H9 (cell line): ENCODE results near the gene FBXO11. TPM values are rescaled to one million over a fixed set of nuclear protein-coding genes. Genes with fewer than 3 reads are reported as not detected.

Experiments
- DNase-seq: peaks from one replicate; pipeline ENCODE4 v3.0.0-alpha.2; 2017
- H2AFZ ChIP-seq: one replicate; pipeline ENCODE4 v1.6.1; 2013; ENCODE audit warnings: mild to moderate bottlenecking, low read length, control low read depth, moderate library complexity
- H2AK5ac ChIP-seq: 2 replicates; pipeline ENCODE4 v1.6.1; 2013; ENCODE audit warnings: low read length, control low read depth, mixed read lengths; ENCODE audit not compliant: insufficient read length
- H2BK120ac ChIP-seq: one replicate; pipeline ENCODE4 v1.6.1; 2013; ENCODE audit warnings: low read depth, mild to moderate bottlenecking, low read length, control low read depth, inconsistent platforms; ENCODE audit not compliant: poor library complexity, severe bottlenecking
- H2BK12ac ChIP-seq: 2 replicates; pipeline ENCODE4 v1.6.1; 2013; ENCODE audit warnings: low read length, control low read depth, mixed read lengths, low read depth; ENCODE audit not compliant: insufficient read length
- H2BK15ac ChIP-seq: 2 replicates; pipeline ENCODE4 v1.6.1; 2013; ENCODE audit warnings: low read depth, low read length, control low read depth
- H2BK20ac ChIP-seq: one replicate; pipeline ENCODE4 v1.6.1; 2013; ENCODE audit warnings: low read depth, mild to moderate bottlenecking, low read length, control low read depth, inconsistent platforms; ENCODE audit not compliant: poor library complexity, severe bottlenecking
- H2BK5ac ChIP-seq: 2 replicates; pipeline ENCODE4 v1.6.1; 2013; ENCODE audit warnings: low read length, control low read depth, mixed read lengths; ENCODE audit not compliant: insufficient read length
- H3K14ac ChIP-seq: 2 replicates; pipeline ENCODE4 v1.6.1; 2013; ENCODE audit warnings: low read length, control low read depth; ENCODE audit not compliant: insufficient read depth
- H3K18ac ChIP-seq: 2 replicates; pipeline ENCODE4 v1.6.1; 2013; ENCODE audit warnings: low read depth, mild to moderate bottlenecking, mixed read lengths, low read length, control low read depth; ENCODE audit not compliant: insufficient read length
- H3K23ac ChIP-seq: 2 replicates; pipeline ENCODE4 v1.6.1; 2013; ENCODE audit warnings: low read length, control low read depth, mixed read lengths, low read depth; ENCODE audit not compliant: insufficient read length
- H3K23me2 ChIP-seq: 2 replicates; pipeline ENCODE4 v1.6.1; 2013; ENCODE audit warnings: low read depth, mild to moderate bottlenecking, mixed read lengths, low read length, control low read depth; ENCODE audit not compliant: insufficient read length, poor library complexity, severe bottlenecking
- H3K27ac ChIP-seq: 2 replicates; pipeline ENCODE4 v1.5.1; 2013; ENCODE audit warnings: low read length, control low read depth, mixed read lengths, low read depth; ENCODE audit not compliant: insufficient read length
- H3K27me3 ChIP-seq: 2 replicates; pipeline ENCODE4 v1.6.1; 2013; ENCODE audit warnings: low read length, control low read depth, inconsistent platforms; ENCODE audit not compliant: insufficient read depth
- H3K4ac ChIP-seq: 2 replicates; pipeline ENCODE4 v1.6.1; 2013; ENCODE audit warnings: low read depth, mild to moderate bottlenecking, control low read depth, inconsistent platforms, low read length, moderate library complexity
- H3K4me1 ChIP-seq: 2 replicates; pipeline ENCODE4 v1.6.1; 2013; ENCODE audit warnings: low read length, control low read depth, inconsistent platforms; ENCODE audit not compliant: insufficient read depth
- H3K4me2 ChIP-seq: 2 replicates; pipeline ENCODE4 v1.6.1; 2013; ENCODE audit warnings: low read length, control low read depth, mixed read lengths; ENCODE audit not compliant: insufficient read length, insufficient read depth
- H3K56ac ChIP-seq: 2 replicates; pipeline ENCODE4 v1.6.1; 2013; ENCODE audit warnings: low read depth, mild to moderate bottlenecking, mixed read lengths, low read length, control low read depth; ENCODE audit not compliant: insufficient read length
- H3K79me1 ChIP-seq: 2 replicates; pipeline ENCODE4 v1.6.1; 2013; ENCODE audit warnings: low read depth, mild to moderate bottlenecking, moderate library complexity, low read length, control low read depth, inconsistent platforms; ENCODE audit not compliant: insufficient read depth, poor library complexity, severe bottlenecking
- H3K79me2 ChIP-seq: 2 replicates; pipeline ENCODE4 v1.6.1; 2013; ENCODE audit warnings: low read length, control low read depth, inconsistent platforms; ENCODE audit not compliant: insufficient read depth
- H3K9ac ChIP-seq: 2 replicates; pipeline ENCODE4 v1.6.1; 2013; ENCODE audit warnings: low read length, control low read depth, mixed read lengths; ENCODE audit not compliant: insufficient read length; ENCODE audit errors: extremely low read depth
- H3K9me3 ChIP-seq: one replicate; pipeline ENCODE4 v1.6.1; 2013; ENCODE audit warnings: low read depth, low read length, inconsistent platforms; ENCODE audit not compliant: control insufficient read depth
- H3T11ph ChIP-seq: one replicate; pipeline ENCODE4 v1.6.1; 2013; ENCODE audit warnings: mild to moderate bottlenecking, low read length, control low read depth, inconsistent platforms
- H4K20me1 ChIP-seq: one replicate; pipeline ENCODE4 v1.6.1; 2013; ENCODE audit not compliant: control insufficient read depth, insufficient read length, insufficient read depth
- H4K5ac ChIP-seq: 2 replicates; pipeline ENCODE4 v1.6.1; 2013; ENCODE audit warnings: low read depth, mild to moderate bottlenecking, mixed read lengths, low read length, control low read depth; ENCODE audit not compliant: insufficient read length
- H4K8ac ChIP-seq: replicated peaks from 2 replicates; pipeline ENCODE4 v1.6.1; 2013; ENCODE audit warnings: low read length, control low read depth, mixed read lengths, low read depth; ENCODE audit not compliant: insufficient read length
- H4K91ac ChIP-seq: 2 replicates; pipeline ENCODE4 v1.6.1; 2013; ENCODE audit warnings: low read depth, mild to moderate bottlenecking, moderate library complexity, mixed read lengths, low read length, control low read depth; ENCODE audit not compliant: insufficient read length
- H3K27ac Mint-ChIP-seq, 3 experiments: 2 replicates in 2 of 3; 3 replicates in 1 of 3; pipeline ENCODE4 v1.8.0; 2020 to 2021; ENCODE audit warnings: mixed read lengths in 3 of 3, mild to moderate bottlenecking in 1 of 3, moderate library complexity in 1 of 3
- H3K27me3 Mint-ChIP-seq: 2 replicates; pipeline ENCODE4 v1.8.0; 2021; ENCODE audit warnings: low read depth, mild to moderate bottlenecking, moderate library complexity, mixed read lengths
- H3K36me3 Mint-ChIP-seq, 3 experiments: 2 replicates in 2 of 3; 3 replicates in 1 of 3; pipeline ENCODE4 v1.8.0; 2020 to 2021; ENCODE audit warnings: low read depth in 3 of 3, mixed read lengths in 3 of 3; ENCODE audit not compliant: insufficient read depth in 1 of 3
- H3K4me1 Mint-ChIP-seq, 2 experiments: 2 replicates each; pipeline ENCODE4 v1.8.0; 2020; ENCODE audit warnings: mixed read lengths in 2 of 2
- H3K4me3 Mint-ChIP-seq, 2 experiments: 2 replicates in 1 of 2; 3 replicates in 1 of 2; pipeline ENCODE4 v1.8.0; 2020 to 2021; ENCODE audit warnings: mild to moderate bottlenecking in 2 of 2, mixed read lengths in 2 of 2, moderate library complexity in 1 of 2
- H3K9me3 Mint-ChIP-seq, 2 experiments: 2 replicates in 1 of 2; 3 replicates in 1 of 2; pipeline ENCODE4 v1.8.0; 2020; ENCODE audit warnings: mild to moderate bottlenecking in 2 of 2, mixed read lengths in 2 of 2, moderate library complexity in 1 of 2
- WGBS: extraction: QIAGEN DNeasy Blood & Tissue Kit; methylation state at CpG from one replicate; pipeline ENCODE4 v1.1.7; 2013; ENCODE audit warnings: missing lambda C conversion rate, low lambda C conversion rate, mixed read lengths; ENCODE audit not compliant: insufficient read length; ENCODE audit errors: extremely low coverage; 5-methylcytosine and 5-hydroxymethylcytosine counted together
- total RNA-seq: library from RNA; stranded (reverse); gene quantifications from 2 replicates; pipeline ENCODE4 v1.2.1, GENCODE V29; 2021
- TF ChIP-seq, protein P1 (sequence below): fragments of 200-600 bp; sonication (generic); conservative IDR thresholded peaks from 3 replicates; pipeline ENCODE4 v1.8.0; 2021; ENCODE audit warnings: antibody characterized with exemption, mild to moderate bottlenecking

Gene FBXO11
- total RNA-seq, 1 experiment from 2014 or later, result 68.8 TPM

DNA sequence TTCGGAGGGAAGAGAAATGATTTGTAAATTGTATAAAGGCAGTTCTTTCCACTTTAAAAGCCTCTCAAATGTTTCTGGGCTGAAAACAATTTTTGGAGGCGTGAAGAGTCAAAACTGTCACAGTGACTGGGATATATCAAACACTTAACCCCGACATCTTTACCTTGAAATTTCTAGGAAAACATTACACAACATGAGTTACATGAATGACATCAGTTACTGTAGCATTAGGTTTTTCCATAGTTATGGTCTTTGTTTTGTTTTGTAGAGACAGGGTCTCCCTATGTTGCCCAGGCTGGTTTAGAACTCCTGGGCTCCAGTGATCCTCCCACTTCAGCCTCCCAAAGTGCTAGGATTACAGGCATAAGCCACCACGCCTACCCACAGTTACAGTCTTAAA, 97.7 kb downstream of the FBXO11 start:
- no peak overlapping the region for H3K27ac Mint-ChIP-seq
- no peaks in the 10 kb centered on the region for H3K4me1 ChIP-seq
- no peak overlapping the region for H2BK120ac ChIP-seq
- no peak for DNase-seq
- H4K20me1 ChIP-seq, result no peaks in the 10 kb centered on the region
- no peak overlapping the region for H3K4me3 Mint-ChIP-seq
- H2BK15ac ChIP-seq, result no peak overlapping the region
- no peak overlapping the region for H2BK12ac ChIP-seq
- H3K27ac ChIP-seq, result no peak overlapping the region
- no peaks in the 10 kb centered on the region for H3K9me3 Mint-ChIP-seq
- H4K8ac ChIP-seq, result no peak overlapping the region
- no peak overlapping the region for H3K56ac ChIP-seq
- no peaks in the 10 kb centered on the region for H3K4me1 Mint-ChIP-seq
- H2BK20ac ChIP-seq, result no peak overlapping the region
- H3K79me1 ChIP-seq, result no peaks in the 10 kb centered on the region
- peaks cover 19 to 83% (median 60%) of the 10 kb centered on the region in 3 experiments; a peak in 6 of 7 replicates for H3K36me3 Mint-ChIP-seq
- TF ChIP-seq, protein P1, sequence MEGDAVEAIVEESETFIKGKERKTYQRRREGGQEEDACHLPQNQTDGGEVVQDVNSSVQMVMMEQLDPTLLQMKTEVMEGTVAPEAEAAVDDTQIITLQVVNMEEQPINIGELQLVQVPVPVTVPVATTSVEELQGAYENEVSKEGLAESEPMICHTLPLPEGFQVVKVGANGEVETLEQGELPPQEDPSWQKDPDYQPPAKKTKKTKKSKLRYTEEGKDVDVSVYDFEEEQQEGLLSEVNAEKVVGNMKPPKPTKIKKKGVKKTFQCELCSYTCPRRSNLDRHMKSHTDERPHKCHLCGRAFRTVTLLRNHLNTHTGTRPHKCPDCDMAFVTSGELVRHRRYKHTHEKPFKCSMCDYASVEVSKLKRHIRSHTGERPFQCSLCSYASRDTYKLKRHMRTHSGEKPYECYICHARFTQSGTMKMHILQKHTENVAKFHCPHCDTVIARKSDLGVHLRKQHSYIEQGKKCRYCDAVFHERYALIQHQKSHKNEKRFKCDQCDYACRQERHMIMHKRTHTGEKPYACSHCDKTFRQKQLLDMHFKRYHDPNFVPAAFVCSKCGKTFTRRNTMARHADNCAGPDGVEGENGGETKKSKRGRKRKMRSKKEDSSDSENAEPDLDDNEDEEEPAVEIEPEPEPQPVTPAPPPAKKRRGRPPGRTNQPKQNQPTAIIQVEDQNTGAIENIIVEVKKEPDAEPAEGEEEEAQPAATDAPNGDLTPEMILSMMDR, result no peak
- no peak overlapping the region for H3T11ph ChIP-seq
- no peak overlapping the region for H4K91ac ChIP-seq
- H2AFZ ChIP-seq, result no peak overlapping the region
- H3K9ac ChIP-seq, result no peak overlapping the region
- no CpG with 5 or more reads among the region's 4 CpGs for WGBS
- no peak overlapping the region for H3K14ac ChIP-seq
- H3K27me3 ChIP-seq, result no peaks in the 10 kb centered on the region
- no peak overlapping the region for H3K18ac ChIP-seq
- H3K27me3 Mint-ChIP-seq, result no peaks in the 10 kb centered on the region
- H3K79me2 ChIP-seq, result no peaks in the 10 kb centered on the region
- H4K5ac ChIP-seq, result no peak overlapping the region
- no peaks in the 10 kb centered on the region for H3K9me3 ChIP-seq
- H3K23me2 ChIP-seq, result no peaks in the 10 kb centered on the region
- H2BK5ac ChIP-seq, result no peak overlapping the region
- H3K23ac ChIP-seq, result no peak overlapping the region
- no peak overlapping the region for H3K4me2 ChIP-seq
- H3K4ac ChIP-seq, result no peak overlapping the region
- no peak overlapping the region for H2AK5ac ChIP-seq
